GM12865 (cell line): Measurements from ENCODE around the gene PNMA8C.

Experiments
- DNase-seq: peaks from one replicate; pipeline ENCODE4 v3.0.0; 2010; ENCODE audit warnings: low read depth
- H3K4me3 ChIP-seq: 2 replicates; pipeline ENCODE4 v1.5.1; 2011; ENCODE audit warnings: mild to moderate bottlenecking, low read depth, low read length, control low read depth
- CTCF ChIP-seq: IDR thresholded peaks from 2 replicates; pipeline ENCODE4 v1.5.1; 2011; ENCODE audit warnings: low read length, control low read depth, low read depth, inconsistent platforms; ENCODE audit not compliant: insufficient read depth; ENCODE audit errors: missing control alignments

The PNMA8C gene

GRCh38 chr19:46388311-46389095, 40.2 kb downstream of the PNMA8C start:
- no peak overlapping the region for H3K4me3 ChIP-seq
- TF ChIP-seq CTCF: no peak
- no peak for DNase-seq

- H3K4me3 ChIP-seq: no peak overlapping the region
- TF ChIP-seq CTCF: no peak
- DNase-seq: no peak
Measured at GRCh38 chr19:46387713-46388130, 41.0 kb downstream of the PNMA8C start.

GRCh38 chr19:46386996-46387712, 41.6 kb downstream of the PNMA8C start:
- TF ChIP-seq CTCF: no peak
- DNase-seq: no peak
- H3K4me3 ChIP-seq: no peak overlapping the region

- no peak for DNase-seq
- no peak overlapping the region for H3K4me3 ChIP-seq
- TF ChIP-seq CTCF: no peak
Measured at GRCh38 chr19:46386151-46386550, 42.6 kb downstream of the PNMA8C start.

GRCh38 chr19:46385636-46386035, 43.1 kb downstream of the PNMA8C start:
- no peak overlapping the region for H3K4me3 ChIP-seq
- TF ChIP-seq CTCF: no peak
- DNase-seq: no peak

GRCh38 chr19:46384396-46384795, 44.3 kb downstream of the PNMA8C start:
- no peak for DNase-seq
- H3K4me3 ChIP-seq: no peak overlapping the region

More at GRCh38 chr19:46384396-46384795, 44.3 kb downstream of the PNMA8C start:
- no peak for TF ChIP-seq CTCF
